ENCODE results near the gene RNU5B-1.
"Not testable (repeated sequence)": the region's sequence is repeated elsewhere in the genome, so short reads cannot be mapped to it uniquely, and the experiment has no call there.

The RNU5B-1 gene

DNA sequence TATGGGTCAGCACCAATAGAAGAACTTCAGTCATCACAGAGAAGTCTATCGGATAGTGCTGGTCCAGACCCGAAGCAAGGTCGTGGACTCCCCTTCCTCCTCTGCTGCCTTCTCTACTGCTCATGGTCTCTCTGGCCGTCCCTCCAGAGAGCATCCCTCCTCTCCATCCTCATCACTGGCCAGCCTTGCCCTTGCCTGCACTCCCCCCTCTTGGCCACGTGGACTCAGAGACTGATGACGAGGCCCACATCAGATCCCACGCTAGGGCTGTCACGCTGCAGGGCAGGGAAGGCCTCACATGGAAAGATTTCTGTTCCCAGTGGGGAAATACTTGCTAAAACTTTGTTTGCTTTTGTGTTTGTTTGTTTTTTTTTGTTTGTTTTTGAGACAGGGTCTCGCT, 38.0 kb downstream of the RNU5B-1 start:
- TF ChIP-seq, protein P1, sequence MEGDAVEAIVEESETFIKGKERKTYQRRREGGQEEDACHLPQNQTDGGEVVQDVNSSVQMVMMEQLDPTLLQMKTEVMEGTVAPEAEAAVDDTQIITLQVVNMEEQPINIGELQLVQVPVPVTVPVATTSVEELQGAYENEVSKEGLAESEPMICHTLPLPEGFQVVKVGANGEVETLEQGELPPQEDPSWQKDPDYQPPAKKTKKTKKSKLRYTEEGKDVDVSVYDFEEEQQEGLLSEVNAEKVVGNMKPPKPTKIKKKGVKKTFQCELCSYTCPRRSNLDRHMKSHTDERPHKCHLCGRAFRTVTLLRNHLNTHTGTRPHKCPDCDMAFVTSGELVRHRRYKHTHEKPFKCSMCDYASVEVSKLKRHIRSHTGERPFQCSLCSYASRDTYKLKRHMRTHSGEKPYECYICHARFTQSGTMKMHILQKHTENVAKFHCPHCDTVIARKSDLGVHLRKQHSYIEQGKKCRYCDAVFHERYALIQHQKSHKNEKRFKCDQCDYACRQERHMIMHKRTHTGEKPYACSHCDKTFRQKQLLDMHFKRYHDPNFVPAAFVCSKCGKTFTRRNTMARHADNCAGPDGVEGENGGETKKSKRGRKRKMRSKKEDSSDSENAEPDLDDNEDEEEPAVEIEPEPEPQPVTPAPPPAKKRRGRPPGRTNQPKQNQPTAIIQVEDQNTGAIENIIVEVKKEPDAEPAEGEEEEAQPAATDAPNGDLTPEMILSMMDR (IDR thresholded peaks at IDR 0.05; ENCODE audit: low read depth, low read length) = no peak
- H3K36me3 ChIP-seq = no peaks in the 10 kb centered on the region

DNA sequence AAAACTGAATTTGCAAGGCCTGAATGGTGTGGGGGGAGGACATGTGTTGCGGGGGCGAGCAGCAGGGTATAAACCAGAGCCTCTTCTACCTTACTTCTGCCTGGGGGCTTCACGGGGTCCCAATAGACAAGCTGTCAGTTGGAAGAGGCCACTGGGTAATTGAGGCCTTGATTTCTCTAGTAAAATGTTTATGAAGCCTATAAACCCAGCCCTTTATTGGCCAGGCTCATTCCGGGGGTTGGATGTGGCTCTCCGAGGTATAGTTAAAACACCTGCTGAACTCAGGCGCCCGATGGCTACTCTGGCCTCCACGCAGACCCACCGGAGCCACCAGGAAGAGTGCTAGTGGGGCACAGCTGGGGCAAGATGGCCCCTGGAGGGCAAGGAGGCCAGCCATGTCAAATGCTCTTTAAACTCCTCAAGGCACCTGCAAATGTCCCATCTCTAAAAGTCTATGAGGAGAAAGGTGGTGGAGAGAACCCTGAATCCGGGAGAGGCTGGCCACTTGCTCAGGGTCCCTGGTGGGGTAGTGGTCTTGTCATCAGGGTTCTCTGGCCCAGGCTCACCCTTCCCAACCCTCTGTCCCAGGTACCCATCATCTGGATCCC, 39.0 kb downstream of the RNU5B-1 start:
- Histone ChIP-seq H3K9me3 (ENCODE audit: severe bottlenecking) (no peaks in the 10 kb centered on the region), H3K4me3 (ENCODE audit: low read depth, low read length) (no peak overlapping the region), H3K27ac (no peak overlapping the region), H3K36me3 (no peaks in the 10 kb centered on the region), H3K27me3 (ENCODE audit: insufficient read depth, low read depth, severe bottlenecking) (no peaks in the 10 kb centered on the region)
- TF ChIP-seq, protein P1 (IDR thresholded peaks at IDR 0.05; ENCODE audit: low read depth, low read length) = no peak
- no peak for DNase-seq

More for the DNA sequence above, 38.0 kb downstream of the RNU5B-1 start:
- no peak for DNase-seq
- Histone ChIP-seq H3K9me3 (ENCODE audit: severe bottlenecking) (no peaks in the 10 kb centered on the region), H3K4me3 (ENCODE audit: low read depth, low read length) (no peak overlapping the region), H3K27me3 (ENCODE audit: insufficient read depth, low read depth, severe bottlenecking) (no peaks in the 10 kb centered on the region), H3K27ac (no peak overlapping the region)

DNA sequence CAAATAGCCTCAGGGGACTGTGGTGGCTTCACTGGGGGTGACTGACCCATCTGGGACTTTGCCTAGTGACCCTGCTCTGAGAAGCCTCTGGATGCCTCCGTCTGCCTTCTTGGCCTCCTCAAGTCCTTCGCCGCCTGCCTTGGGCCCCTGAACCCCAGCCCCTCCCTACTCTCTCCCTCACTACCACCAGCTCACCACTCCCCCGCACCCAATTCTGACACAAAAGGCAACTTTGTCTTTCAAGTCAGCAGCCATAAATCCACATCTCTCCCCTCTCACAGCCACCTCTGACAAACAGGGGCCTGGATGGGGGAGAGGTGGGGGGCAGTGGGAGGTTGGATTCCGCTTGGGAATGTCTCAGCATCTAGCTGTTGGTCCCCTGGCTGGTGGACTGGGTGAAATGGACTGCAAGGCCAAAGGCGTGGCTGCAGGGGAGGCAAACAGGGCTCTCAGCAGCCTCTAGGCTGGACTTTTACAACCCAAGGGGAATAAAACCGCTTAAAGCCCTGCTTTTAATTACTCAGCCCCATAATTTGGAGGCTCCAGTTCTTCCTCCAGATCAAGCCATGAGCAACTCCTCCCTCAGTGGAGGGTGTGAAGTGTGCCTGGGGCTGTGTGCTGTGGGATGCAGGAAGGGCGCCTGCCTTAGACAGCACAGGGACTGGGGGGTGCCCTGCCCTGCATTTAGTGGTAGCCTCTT, 39.9 kb downstream of the RNU5B-1 start:
- no peak overlapping the region for H3K4me3 ChIP-seq (ENCODE audit: low read depth, low read length)
- H3K27ac ChIP-seq = no peak overlapping the region
- no peak for DNase-seq
- H3K9me3 ChIP-seq (ENCODE audit: severe bottlenecking) = no peaks in the 10 kb centered on the region
- H3K27me3 ChIP-seq (ENCODE audit: insufficient read depth, low read depth, severe bottlenecking) = no peaks in the 10 kb centered on the region
- TF ChIP-seq, protein P1 (IDR thresholded peaks at IDR 0.05; ENCODE audit: low read depth, low read length) = no peak
- H3K36me3 ChIP-seq = no peaks in the 10 kb centered on the region

DNA sequence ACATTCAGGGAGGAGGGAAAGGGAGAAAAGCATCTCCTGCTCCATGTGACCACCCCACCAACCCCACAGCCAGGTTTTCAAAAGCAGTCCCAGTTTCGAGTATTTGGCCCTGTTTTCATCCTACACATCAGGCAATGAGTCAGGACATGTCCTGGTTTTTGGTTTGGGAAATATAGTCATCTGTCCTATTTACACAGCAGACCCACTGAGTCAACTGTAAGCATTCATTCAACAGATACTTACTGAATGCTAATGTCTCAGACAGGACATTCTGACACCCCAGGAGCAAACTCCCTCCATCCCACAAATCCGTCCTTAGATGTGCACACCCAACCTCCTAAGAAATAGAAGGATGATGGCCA, 40.4 kb downstream of the RNU5B-1 start:
- Histone ChIP-seq H3K27me3 (ENCODE audit: insufficient read depth, low read depth, severe bottlenecking) (no peaks in the 10 kb centered on the region), H3K9me3 (ENCODE audit: severe bottlenecking) (no peaks in the 10 kb centered on the region), H3K27ac (no peak overlapping the region), H3K4me3 (ENCODE audit: low read depth, low read length) (no peak overlapping the region), H3K36me3 (no peaks in the 10 kb centered on the region)
- TF ChIP-seq, protein P1 (IDR thresholded peaks at IDR 0.05; ENCODE audit: low read depth, low read length) = no peak
- DNase-seq = no peak

DNA sequence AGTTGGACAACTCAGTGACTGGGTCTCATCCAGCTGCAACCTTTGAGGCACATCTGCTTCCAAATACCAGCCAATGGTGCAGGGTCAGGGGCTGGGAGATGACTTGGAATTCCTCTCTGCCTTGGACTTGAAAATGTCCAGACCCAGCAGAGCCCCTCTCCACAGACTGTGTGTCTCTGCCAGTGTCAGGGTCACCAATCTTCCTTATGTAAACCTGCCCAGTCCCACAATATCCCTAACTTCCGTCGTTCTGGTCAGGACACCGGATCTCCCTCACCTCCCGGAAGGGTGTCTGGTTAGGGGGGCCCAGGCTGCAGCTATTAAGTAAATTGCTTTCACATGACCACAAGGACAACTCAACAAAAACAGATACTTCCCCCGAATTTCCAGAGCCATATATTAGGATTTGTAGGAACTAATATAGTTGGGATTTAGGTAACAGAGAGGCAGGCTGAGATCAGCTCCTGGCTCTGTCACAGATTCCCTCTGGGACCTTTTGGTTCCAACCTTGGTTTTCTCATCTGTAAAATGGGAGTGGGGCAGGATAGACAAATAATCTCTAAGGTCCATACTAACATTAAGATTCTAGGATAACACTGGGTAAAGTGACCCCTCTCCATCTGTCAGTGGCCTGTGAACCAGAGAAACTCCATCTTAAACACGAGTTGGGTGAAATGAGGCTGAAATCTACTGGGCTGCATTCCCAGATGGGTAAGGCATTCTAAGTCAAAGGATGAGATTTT, 42.5 kb downstream of the RNU5B-1 start:
- H3K4me3 ChIP-seq (ENCODE audit: low read depth, low read length) = no peak overlapping the region
- no peaks in the 10 kb centered on the region for H3K36me3 ChIP-seq
- H3K27me3 ChIP-seq (ENCODE audit: insufficient read depth, low read depth, severe bottlenecking) = no peaks in the 10 kb centered on the region
- peaks cover 2% of the 10 kb centered on the region for H3K9me3 ChIP-seq (ENCODE audit: severe bottlenecking)
- no peak for DNase-seq
- TF ChIP-seq, protein P1 (IDR thresholded peaks at IDR 0.05; ENCODE audit: low read depth, low read length) = no peak
- H3K27ac ChIP-seq = no peak overlapping the region

DNA sequence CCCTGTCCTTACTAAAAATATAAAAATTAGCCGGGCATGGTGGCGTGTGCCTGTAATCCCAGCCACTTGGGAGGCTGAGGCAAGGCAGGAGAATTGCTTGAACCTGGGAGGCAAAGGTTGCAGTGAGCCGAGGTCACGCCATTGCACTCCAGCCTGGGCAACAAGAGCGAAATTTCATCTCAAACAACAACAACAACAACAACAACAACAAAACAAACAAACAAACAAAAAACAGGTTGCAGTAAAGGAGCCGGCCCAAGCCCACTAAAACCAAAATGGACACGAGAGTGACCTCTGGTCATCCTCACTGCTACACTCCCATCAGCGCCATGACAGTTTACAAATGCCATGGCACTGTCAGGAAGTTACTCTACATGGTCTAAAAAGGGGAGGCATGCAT, 43.3 kb downstream of the RNU5B-1 start:
- H3K4me3 ChIP-seq (ENCODE audit: low read depth, low read length); H3K27me3 ChIP-seq (ENCODE audit: insufficient read depth, low read depth, severe bottlenecking); DNase-seq; H3K9me3 ChIP-seq (ENCODE audit: severe bottlenecking); H3K27ac ChIP-seq; H3K36me3 ChIP-seq: not testable (repeated sequence)

Measured in WERI-Rb-1 (cell line).